EH (cell line): ENCODE measurements around the gene FGB.

Source experiments
- DNase-seq: peaks from one replicate; pipeline ENCODE4 v3.0.0-alpha.2; 2015; ENCODE audit warnings: low read depth

Gene FGB

GRCh38 chr4:154562697-154563254 lies at the start of gene FGB:
TSS of gene FGB (plus strand) at chr4:154563011. CDS start at chr4:154563019, 8 bp downstream.
- no peak for DNase-seq

DNA sequence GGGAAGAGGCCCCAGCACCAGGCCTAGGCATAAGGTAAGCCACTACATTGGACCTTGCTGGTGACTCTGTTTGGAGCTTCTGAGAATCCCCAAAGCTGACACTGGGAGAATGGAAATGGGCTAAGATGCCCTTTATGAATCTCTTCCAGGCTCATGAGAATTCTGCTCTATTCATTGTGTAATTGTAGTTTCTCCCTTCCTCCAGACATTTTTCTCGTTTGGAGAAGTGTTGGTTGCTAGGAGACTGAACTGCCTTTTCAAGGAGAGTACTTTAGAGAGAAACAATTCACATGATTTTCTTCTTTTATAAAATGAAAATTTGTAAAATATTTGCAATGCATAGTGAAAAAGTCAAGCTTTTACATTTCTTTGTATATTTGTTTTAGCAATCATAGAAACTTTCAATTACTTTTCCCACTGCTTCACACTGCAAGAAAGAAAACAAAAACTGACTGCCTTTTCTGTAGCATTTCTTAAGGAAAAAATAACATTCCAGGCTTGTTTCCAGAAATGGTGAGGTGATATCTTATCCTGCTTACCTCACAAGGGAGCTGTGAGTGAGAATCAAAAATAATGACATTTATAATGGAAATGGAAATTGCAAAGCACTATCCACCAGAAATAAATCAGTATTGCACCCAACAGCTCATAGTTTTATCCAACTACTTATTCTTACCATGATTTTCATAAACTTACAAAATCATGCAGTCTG lies 46.3 kb upstream of the FGB start:
- DNase-seq = no peak

- DNase-seq = no peak
Observed at GRCh38 chr4:154517591-154517990, 45.2 kb upstream of the FGB start.

DNA sequence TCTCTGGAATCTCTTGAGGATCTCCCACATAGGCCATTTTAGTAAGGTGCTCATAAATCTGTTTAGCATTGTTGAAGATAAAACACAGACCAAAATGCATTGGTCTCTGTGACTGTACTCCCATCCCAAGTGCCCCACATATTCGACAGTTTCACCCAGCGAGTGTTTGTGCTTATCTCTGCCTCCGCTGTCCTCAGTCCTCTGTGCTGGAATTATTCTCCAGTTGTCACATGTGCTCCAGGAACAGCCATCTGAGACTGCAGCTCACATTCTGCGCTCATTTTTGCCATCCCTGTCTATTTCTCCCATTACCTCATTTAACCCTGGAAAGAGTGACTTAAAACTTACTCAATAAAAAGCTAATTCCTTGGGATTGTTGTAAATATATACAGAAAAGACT lies 43.6 kb upstream of the FGB start:
- DNase-seq = no peak

- DNase-seq = no peak
Observed at GRCh38 chr4:154521607-154522006, 41.2 kb upstream of the FGB start.

DNA sequence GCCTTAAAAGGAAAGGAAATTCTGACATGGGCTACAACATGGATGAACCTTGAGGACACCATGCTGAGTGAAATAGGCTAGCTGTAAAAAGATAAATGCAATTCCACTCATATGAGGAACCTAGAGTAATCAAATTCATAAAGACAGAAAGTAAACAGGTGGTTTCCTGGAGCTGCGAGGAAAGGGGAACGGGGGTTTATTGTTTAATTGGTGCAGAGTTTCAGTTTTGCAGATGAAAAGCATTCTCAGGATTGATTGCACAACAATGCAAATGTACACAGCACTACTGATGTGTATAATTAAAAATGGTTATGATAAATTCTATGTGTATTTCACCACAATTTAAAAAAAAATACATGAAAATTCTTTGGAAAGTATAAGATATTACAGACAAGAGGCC lies 36.7 kb upstream of the FGB start:
- no peak for DNase-seq

DNA sequence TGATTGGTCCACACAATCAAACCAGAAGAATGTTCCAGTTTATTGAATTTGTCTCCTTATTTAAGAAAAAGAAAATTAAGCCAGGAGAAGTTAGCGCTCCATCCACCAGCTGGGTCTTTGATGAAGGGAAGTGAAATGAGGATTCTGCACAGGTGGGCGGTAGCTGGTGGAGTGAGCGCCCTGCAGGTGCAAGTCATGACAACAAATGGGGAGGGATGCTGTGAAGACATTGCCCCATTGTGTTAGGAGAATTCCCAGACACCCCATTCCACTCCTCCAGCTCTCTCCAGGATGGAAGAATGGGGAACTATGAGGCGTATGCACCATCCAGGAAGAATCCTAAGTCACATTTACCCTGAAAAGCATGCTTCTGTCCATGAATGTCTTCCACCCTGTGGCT lies 35.5 kb upstream of the FGB start:
- DNase-seq = no peak

GRCh38 chr4:154528869-154529268 lies 33.9 kb upstream of the FGB start:
- DNase-seq = no peak

DNA sequence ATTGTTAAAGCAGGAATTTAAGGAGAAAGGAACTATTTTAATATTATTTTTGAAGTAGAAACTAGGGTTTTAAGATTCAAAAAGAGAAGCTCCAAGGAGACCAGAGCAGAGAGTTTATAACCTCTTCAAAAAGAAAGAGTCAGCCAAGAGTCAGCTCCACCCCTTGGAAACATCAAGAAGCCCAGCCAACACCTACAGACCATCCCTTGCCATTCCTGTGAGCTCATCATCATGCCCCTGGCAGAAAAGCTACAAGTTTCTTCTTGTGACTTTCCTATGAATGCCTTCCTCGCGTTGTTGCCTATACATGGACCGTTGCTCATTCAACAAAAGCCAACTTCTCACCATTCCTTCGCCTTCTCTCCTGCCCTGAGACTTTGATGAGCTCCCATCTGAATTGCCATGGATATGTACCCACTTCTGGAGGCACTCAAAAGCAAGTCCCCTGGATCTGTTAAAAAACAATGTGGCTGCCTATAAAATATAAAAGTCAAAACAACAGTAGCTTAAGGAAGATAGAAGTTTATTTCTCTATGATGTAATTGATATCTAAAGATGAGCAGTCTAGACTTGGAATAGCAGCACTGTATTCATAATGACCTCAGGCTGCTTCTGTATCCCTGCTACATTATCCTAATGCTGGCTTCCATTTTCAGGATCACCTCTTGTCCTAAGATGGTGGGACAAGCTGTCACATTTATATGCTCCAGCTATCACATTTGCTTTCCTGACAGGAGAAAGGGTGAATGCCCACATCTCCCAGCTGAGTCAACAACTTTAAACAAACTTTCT lies 32.9 kb upstream of the FGB start:
- no peak for DNase-seq

DNA sequence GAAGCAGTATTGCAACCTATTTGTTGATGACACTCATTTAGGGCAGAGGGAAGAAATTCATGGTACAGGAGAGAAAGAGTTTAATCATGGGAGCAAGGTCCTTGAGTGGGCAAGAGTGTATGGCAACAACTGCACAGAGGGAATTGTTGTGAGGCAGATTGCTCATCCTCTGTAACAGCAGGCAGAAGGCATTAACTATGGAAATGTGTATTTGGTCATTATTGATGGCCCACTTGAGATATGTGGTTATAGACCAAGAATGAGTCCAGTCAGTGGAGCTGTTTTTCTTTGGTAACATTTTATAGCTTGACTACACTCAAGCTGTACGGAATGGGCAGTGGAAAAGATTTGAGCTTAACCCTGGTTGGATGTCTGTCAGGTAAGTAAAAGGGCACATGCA lies 28.5 kb upstream of the FGB start:
- DNase-seq = no peak

DNA sequence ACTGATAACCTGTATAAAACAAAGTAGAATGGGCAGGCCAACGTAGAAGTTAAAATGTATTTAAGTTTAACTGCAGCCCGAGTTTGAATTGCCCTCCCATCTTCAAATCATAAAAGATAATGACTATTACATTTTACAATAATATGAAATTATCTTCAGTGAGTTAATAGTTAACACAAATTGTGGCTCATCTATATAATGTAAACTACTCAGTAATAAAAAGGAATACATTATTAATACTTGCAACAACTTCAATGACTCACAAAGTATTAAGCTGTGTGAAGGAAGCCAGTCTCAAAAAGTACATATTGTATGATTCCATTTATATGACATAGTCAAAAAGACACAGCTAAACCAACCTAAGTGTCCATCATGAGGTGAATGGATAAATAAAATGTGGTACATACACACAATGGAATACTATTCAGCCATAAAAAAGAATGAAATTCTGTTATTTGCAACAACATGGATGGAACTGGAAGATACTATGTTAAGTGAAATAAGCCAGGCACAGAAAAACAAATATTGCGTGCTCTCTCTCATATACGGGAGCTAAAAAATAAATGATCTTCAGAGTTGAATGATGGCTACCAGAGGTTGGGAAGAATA lies 20.4 kb upstream of the FGB start:
- DNase-seq = no peak

DNA sequence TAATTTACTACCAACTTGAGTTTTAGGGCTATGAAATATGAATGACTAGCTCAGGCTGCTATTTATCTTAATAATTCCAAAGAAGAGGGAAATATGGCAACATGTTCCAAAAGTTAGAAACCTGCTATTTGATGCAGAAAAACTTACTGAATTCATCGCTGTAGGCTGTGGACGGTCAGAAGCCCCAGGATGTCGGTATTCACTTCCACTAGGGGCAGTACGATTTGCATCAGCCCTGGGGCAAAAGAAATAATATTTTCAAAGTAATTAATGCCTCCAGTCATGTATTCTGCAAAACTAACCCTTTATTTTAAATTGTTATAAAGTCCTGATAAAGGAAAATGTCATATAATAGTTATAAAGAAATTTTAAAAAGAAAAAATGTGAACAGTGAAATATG lies 17.1 kb upstream of the FGB start:
- DNase-seq = no peak

GRCh38 chr4:154549894-154550790 lies 12.7 kb upstream of the FGB start, which contains the start of gene PLRG1:
TSS of gene PLRG1 (minus strand) at chr4:154550400. CDS start at chr4:154550308, 92 bp downstream.
- peak; percentile 95 for DNase-seq

DNA sequence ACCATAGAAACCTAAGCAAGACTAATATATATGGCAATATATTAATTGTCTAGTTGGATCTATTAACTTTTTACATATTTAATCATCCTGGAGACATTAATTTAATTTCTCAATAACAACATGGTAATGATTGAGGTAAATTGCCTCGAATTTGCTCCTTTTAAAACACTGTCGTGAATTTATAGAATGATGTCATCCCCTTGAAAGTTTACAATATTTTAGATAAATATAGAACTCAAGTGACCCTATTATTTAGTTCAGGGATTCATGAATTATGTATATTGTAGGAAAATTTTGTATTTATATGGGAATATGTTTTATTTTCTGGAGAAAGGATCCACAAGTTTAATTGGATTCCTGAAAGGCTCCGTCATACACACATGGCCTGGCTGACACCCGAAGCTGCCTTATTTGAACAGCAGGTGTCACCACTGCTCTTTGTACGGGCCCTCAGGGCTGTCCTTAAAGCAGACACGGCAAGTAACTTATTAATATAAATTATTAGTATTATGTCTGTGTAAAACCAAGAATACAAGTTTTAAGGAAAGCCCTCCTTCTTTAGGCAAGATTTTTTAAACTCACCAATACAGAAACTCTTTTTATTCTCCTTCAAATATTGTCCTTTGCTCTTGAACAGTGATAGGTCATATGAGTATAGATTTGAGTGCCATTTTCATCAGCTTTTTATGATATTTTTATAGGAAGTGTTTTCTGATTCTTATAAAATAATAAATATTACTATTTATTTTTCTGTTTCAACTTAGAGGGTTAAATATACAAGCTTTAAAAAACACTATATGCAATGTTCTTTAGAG lies 10.7 kb upstream of the FGB start:
- peak; percentile 83 for DNase-seq

GRCh38 chr4:154559141-154559493 lies 3.7 kb upstream of the FGB start:
- no peak for DNase-seq

- peak; percentile 58 for DNase-seq
Observed at GRCh38 chr4:154559494-154560418, 3.1 kb upstream of the FGB start.

GRCh38 chr4:154560419-154560801 lies 2.4 kb upstream of the FGB start:
- DNase-seq = no peak

GRCh38 chr4:154560824-154561231 lies 2.0 kb upstream of the FGB start:
- DNase-seq = peak; percentile 65

DNA sequence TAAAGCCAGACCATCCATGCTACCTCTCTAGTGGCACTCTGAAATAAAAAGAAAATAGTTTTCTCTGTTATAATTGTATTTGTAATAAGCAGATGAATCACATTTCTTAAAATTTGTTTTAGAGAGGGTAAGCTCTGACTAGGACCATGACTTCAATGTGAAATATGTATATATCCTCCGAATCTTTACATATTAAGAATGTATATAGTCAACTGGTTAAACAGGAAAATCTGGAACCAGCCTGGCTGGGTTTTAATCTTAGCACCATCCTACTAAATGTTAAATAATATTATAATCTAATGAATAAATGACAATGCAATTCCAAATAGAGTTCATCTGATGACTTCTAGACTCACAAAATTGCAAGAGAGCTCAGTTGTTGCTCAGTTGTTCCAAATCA lies 1.5 kb downstream of the FGB start:
- no peak for DNase-seq

DNA sequence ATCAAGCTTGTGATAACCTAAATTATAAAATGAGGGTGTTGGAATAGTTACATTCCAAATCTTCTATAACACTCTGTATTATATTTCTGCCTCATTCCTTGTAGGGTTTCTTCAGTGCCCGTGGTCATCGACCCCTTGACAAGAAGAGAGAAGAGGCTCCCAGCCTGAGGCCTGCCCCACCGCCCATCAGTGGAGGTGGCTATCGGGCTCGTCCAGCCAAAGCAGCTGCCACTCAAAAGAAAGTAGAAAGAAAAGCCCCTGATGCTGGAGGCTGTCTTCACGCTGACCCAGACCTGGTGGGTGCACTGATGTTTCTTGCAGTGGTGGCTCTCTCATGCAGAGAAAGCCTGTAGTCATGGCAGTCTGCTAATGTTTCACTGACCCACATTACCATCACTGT lies 2.9 kb downstream of the FGB start:
- no peak for DNase-seq
